GM12872 (cell line): Measurements from ENCODE around the gene ATP1A3.
A peak's percentile ranks its signal among the peaks of the same experiment; 100 is the strongest.

ENCODE experiments used
- TF ChIP-seq, protein P1 (sequence below): IDR thresholded peaks from 3 replicates; pipeline ENCODE4 v1.5.1; 2011; ENCODE audit warnings: low read depth, mild to moderate bottlenecking, low read length, moderate library complexity; ENCODE audit not compliant: insufficient read depth

Gene ATP1A3

DNA sequence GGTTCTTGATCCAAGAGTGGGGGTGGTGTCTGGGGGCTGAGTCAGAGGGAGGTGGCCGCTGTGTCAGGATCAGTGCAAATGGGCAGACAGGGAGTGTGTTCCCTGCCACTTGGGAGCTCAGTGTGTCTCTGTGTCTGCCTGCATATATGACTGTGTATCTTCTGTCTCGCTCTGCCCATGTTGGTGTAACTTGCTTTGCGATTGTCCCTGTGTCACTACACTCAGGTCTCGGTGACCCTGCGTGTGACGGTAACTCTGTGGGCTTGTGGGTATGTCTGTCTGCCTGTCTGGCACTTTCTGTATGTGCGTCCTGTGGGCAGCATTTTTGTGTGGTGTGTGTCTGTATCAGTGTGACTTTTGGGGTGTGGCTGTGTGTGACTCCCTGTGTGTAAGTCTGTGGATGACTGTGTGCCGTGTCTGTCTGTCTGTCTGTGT lies 57.6 kb downstream of the ATP1A3 start:
- TF ChIP-seq, protein P1, sequence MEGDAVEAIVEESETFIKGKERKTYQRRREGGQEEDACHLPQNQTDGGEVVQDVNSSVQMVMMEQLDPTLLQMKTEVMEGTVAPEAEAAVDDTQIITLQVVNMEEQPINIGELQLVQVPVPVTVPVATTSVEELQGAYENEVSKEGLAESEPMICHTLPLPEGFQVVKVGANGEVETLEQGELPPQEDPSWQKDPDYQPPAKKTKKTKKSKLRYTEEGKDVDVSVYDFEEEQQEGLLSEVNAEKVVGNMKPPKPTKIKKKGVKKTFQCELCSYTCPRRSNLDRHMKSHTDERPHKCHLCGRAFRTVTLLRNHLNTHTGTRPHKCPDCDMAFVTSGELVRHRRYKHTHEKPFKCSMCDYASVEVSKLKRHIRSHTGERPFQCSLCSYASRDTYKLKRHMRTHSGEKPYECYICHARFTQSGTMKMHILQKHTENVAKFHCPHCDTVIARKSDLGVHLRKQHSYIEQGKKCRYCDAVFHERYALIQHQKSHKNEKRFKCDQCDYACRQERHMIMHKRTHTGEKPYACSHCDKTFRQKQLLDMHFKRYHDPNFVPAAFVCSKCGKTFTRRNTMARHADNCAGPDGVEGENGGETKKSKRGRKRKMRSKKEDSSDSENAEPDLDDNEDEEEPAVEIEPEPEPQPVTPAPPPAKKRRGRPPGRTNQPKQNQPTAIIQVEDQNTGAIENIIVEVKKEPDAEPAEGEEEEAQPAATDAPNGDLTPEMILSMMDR, result no peak

DNA sequence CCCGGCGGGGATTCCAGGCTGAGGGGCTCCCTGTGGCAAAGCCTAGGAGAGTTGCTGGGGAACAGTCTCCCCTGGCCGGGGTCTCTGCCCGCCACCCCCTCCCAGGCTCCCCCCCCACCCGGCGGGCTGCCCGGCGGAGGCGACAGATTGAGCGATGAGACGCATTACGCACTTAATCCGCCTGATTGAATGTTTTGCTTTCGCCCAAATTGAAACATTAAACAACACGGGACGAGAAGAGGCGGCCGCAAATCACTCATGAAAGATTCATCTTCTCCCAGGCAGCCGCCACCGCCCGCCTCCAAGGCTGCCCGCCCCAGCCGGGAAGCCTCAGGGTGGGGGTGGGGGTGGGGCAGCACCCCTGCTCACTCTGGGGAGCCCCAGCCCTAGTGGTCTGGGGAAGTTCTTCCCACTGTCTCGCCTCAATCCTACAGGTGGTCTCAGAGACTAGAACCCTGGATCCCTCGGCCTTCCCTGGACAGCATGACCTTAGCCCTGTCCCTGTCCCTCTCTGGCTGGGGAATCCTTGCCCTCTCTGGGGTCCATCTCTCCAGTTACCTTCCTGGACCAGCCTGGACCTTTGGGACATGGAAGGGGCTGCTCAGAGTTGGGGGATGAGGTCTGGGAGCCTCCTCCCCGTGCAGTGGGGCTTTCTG lies 58.1 kb downstream of the ATP1A3 start:
- TF ChIP-seq, protein P1, result no peak

DNA sequence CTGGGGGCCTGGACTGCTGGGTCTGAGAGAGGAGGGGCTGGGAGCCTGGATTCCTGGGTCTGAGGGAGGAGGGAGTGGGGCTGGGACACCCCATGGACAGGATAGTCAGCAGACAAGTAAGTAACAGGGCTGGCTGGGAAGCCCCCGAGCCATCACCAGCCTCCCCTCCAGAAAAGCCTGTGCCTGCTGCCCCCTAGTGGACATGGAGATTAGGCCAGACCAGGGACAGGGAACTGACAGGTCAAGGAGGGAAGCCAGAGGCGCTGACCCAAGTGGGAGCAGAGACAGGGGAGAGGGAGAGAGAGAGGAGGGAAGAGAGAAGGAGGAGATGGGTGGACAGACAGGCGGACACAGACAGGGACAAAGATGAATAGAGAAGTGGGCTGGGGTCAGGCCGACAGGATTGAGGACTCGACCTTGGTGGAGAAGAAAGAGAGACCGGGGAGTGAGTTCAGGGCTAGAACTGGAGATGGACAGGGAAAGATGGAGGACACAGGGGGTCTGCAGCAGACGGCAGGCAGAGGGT lies 59.1 kb downstream of the ATP1A3 start:
- TF ChIP-seq, protein P1, result peak; percentile 91

DNA sequence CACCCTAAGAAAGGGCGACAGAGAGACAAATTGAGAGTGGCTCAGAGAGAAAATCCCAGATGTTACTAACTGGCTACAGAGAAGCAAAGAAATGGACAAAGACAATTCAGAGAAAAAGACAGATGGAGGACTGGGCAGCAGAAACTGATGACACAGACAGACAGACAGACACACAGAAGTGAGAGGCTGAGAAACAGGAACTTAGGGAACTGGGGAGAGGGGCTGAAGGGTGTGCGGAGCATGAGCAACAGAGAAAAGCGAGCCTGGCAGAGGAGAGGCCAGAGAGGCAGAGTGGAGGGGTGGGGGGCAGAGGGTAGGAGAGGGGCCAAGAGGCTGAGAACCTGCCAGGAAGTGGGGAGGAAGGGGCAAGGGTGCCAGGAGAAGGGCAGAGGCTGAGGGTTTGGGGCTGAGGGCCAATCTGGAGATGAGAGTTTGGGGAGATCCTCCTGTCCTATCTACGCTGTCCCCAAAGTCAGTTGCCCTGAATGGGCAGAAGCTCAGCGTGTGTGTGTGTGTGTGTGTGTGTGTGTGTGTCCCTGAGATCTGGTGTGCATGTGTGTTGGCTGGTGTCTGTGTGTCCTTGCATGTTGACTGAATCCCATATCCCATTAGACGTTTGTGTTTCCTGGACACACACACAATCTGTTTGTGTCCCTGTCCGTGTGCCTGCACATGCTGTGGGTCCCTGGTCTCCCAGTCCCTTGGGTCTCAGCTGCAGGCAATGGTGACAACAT lies 60.2 kb downstream of the ATP1A3 start:
- TF ChIP-seq, protein P1, result no peak

DNA sequence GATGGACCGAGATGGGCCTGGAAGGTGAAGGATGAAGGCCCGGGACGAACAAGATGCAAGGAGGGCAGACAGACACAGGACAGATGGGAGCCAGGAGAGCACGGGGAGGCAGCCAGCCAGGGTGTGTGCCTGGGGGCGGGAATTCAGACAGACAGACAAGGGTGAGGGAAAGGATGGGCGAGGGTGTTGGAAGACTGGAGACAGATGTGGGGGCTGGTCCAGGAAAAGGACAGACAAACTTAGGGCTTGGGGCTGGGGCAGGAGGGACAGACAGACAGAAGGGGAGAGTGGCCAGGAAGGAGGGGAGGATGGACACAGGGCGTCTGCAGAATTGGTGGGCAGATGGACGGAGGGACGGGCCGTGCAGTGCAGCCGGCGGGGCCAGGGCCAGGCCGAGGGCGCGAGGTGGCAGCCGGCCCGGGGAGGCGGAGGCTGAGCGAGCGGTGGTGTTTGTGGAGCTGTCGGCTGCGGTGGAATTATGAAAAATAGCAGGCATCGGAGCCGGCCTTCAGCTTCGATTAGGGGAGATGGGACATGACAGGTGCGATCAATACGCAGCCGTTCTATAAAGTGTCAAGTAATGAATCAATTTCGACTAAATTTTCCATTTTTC lies 61.2 kb downstream of the ATP1A3 start:
- TF ChIP-seq, protein P1, result no peak

DNA sequence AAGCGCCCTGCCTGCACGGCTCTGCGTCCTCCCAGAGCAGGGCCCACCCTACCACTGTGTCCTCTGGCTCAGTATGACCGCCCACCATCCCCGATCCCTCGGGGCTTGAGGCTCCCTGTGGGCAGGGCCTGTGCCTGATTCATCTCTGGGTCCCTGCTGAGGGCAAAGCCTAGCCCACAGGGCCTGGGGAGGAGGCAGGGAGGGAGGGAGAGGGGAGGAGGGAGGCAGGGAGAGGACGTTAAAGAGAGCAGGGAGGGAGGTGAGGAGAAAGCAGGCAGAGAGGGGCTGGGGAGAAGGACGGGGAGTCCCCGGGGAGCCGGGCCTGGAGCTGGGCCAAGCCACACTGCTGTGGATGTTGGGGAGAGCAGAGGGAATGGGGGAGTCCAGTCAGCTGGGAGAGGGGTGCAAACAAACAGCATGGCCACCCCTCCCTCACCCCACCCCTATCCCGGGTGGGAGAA lies 61.7 kb downstream of the ATP1A3 start:
- TF ChIP-seq, protein P1, result no peak

DNA sequence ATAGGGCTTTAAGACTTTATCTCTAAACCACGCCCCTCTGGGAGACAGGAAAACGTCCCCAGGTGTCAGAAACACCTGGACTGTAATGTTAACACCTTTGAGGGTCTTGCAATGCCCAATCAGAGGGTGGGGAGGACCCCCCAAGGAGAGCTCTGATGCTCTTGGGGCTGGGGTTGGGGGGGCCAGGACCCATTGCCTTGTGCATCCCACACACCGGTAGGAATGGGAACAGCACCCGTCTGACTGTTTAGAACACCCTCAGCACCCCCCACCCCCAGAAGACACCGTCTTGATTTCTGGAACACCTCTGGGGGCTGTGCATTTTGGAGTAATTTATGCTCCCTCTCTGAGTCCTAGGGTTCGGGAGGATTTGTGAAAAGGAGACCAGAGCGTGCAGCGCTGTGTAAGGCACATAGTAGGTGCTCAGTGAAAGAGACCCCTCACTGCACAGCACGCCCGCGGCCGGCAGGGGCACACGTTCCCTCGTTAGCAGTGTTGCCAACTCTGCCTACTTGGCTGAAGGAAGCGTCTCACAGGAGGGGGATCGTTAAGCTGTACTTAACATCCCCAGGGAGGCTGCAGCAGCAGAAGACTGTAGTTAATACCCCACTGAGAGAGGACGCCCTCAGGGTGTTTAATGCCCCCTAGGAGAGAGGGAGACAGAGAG lies 63.0 kb downstream of the ATP1A3 start:
- TF ChIP-seq, protein P1, result peak; percentile 69
